ENCODE measurements around the gene DNM3.

DNM3 gene

DNA sequence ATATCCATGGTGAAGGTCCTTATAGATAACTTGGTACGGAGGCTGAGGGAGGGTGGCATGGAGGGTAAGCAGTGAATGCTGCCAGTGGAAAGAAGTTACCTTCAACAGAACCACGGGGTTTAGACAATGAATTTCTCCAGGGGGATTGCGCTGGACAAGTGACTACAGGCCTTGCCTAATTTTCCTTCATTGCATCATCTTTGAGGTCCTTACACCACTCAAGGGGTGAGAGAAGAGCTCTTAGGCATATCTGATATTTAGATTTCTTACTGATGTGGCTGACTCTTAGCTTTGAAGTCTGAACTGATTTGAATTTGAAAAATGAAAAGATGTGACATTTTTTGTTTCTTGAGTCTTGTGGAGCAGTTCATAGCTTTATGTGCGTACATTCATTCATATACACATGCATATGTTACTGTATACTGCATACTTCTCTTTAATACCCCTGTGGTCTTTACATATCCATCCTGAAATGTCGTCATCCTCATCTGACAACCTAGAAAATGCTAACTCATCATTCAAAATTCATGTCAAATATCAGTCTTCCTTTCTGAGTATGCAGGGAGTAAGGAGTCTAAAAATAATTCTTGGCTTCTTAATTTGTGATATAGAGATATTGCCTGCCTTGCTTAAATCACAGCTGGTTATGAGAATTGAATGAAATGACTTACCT lies 63.6 kb downstream of the DNM3 start (continued):
- TF ChIP-seq, protein P1, sequence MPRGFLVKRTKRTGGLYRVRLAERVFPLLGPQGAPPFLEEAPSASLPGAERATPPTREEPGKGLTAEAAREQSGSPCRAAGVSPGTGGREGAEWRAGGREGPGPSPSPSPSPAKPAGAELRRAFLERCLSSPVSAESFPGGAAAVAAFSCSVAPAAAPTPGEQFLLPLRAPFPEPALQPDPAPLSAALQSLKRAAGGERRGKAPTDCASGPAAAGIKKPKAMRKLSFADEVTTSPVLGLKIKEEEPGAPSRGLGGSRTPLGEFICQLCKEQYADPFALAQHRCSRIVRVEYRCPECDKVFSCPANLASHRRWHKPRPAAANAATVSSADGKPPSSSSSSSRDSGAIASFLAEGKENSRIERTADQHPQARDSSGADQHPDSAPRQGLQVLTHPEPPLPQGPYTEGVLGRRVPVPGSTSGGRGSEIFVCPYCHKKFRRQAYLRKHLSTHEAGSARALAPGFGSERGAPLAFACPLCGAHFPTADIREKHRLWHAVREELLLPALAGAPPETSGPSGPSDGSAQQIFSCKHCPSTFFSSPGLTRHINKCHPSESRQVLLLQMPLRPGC (tag by site-specific recombination; IDR thresholded peaks at IDR 0.05) = no peak

DNA sequence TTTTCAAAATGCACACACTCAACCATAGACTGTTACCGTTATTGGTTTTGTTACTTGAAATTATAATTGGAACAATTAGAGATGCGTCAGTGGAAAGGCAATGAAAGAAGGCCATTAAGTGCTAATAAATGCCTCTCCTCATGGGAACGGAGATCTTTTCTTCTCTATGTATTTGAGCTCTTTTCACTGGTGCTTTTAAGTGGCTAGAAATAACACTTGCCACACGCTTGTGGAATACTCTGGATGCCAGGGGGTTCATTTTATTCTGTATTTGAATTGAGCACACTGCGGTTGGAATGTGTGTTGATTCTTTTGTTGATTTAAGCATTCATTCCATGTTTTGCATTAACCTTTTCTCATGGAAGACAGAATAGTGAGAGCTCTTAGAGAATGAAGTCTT lies 68.4 kb downstream of the DNM3 start:
- H3K27ac ChIP-seq (ENCODE audit: extremely low read depth, low read depth, low read length) = no peak overlapping the region
- no peaks in the 10 kb centered on the region for H3K4me1 ChIP-seq (ENCODE audit: control insufficient read depth, insufficient read depth, low read length)
- no peak overlapping the region for H3K4me3 ChIP-seq (ENCODE audit: low read depth, low read length)
- H3K9me3 ChIP-seq (ENCODE audit: control insufficient read depth, insufficient read depth, low read depth, low read length) = no peaks in the 10 kb centered on the region
- no peaks in the 10 kb centered on the region for H3K36me3 ChIP-seq (ENCODE audit: control insufficient read depth in 2 of 2, insufficient read depth in 1 of 2, low read length in 2 of 2)
- CTCF ChIA-PET = interaction anchor here (1.1 kb wide), 1 partner anchor 18 kb away, joined by 4 read pairs; no protein-coding TSS in a partner anchor
- TF ChIP-seq ZNF324 (tag by site-specific recombination; IDR thresholded peaks at IDR 0.05) (no peak), MZF1 (tag by site-specific recombination; IDR thresholded peaks at IDR 0.05; ENCODE audit: borderline replicate concordance) (no peak), ZFP41 (tag by site-specific recombination; IDR thresholded peaks at IDR 0.05; ENCODE audit: borderline replicate concordance) (no peak), ZNF423 (tag by site-specific recombination; IDR thresholded peaks at IDR 0.05) (no peak), ZNF426 (tag by site-specific recombination; IDR thresholded peaks at IDR 0.05) (no peak), YY2 (tag by site-specific recombination; IDR thresholded peaks at IDR 0.05) (no peak)
- POLR2A ChIA-PET = interaction anchor here (0.7 kb wide), 1 partner anchor 29 kb away, joined by 5 read pairs; no protein-coding TSS in a partner anchor

DNA sequence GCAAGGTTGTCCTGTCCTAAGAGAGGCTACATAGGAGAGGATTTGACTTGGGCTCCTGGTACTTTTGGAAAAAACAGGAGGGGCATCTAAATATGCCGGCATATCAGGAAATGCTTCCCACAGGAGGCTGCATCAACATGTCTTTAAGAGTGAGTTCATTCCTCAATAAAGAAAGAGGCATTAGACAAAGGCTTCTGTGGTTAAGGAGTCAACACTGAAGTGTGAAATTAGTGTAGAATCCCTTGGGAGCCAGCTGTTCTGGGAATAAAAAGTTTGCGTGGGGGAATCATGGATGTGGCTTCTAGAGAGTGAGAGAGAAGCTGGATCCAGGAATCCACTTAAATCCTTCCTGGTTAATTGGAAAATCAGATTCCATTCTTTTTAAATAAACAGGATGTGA lies 69.5 kb downstream of the DNM3 start:
- no peak for TF ChIP-seq ZNF837 (tag by site-specific recombination; IDR thresholded peaks at IDR 0.05)
- peak; percentile 63 for TF ChIP-seq GLIS1 (tag by site-specific recombination; IDR thresholded peaks at IDR 0.05)
- ChIA-PET CTCF (interaction anchor here (0.6 to 1.1 kb wide), 3 partner anchors 19 to 248 kb away, joined by 3 to 5 read pairs (median 4); no protein-coding TSS in a partner anchor), POLR2A (no interaction called here)
- Histone ChIP-seq H3K4me1 (ENCODE audit: control insufficient read depth, insufficient read depth, low read length) (no peaks in the 10 kb centered on the region), H3K4me3 (ENCODE audit: low read depth, low read length) (no peak overlapping the region), H3K9me3 (ENCODE audit: control insufficient read depth, insufficient read depth, low read depth, low read length) (no peaks in the 10 kb centered on the region), H3K27ac (ENCODE audit: extremely low read depth, low read depth, low read length) (no peak overlapping the region), H3K36me3 (ENCODE audit: control insufficient read depth in 2 of 2, insufficient read depth in 1 of 2, low read length in 2 of 2) (no peaks in the 10 kb centered on the region)

DNA sequence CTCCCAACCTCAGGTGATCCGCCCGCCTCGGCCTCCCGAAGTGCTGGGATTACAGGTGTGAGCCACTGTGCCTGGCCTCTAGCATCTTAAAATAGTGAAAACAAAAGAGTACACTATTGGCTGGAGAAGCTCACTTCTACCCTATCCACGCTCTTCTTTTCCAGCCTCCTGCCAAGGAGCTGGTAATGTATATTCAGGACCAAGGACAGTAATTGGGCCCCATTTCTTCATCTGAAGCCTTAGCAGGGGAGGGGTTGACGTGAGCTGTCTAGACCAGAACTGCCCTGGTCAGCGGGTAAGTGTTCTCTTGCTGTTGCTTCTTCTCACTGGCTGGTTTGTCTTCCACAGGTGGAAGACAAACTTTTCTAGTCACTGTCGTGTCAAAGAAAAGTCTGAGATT lies 70.2 kb downstream of the DNM3 start:
- POLR2A ChIA-PET = no interaction called here
- Histone ChIP-seq H3K27ac (ENCODE audit: extremely low read depth, low read depth, low read length) (no peak overlapping the region), H3K36me3 (ENCODE audit: control insufficient read depth in 2 of 2, insufficient read depth in 1 of 2, low read length in 2 of 2) (no peaks in the 10 kb centered on the region), H3K4me1 (ENCODE audit: control insufficient read depth, insufficient read depth, low read length) (no peaks in the 10 kb centered on the region), H3K4me3 (ENCODE audit: low read depth, low read length) (no peak overlapping the region), H3K9me3 (ENCODE audit: control insufficient read depth, insufficient read depth, low read depth, low read length) (no peaks in the 10 kb centered on the region)
- TF ChIP-seq, protein P2, sequence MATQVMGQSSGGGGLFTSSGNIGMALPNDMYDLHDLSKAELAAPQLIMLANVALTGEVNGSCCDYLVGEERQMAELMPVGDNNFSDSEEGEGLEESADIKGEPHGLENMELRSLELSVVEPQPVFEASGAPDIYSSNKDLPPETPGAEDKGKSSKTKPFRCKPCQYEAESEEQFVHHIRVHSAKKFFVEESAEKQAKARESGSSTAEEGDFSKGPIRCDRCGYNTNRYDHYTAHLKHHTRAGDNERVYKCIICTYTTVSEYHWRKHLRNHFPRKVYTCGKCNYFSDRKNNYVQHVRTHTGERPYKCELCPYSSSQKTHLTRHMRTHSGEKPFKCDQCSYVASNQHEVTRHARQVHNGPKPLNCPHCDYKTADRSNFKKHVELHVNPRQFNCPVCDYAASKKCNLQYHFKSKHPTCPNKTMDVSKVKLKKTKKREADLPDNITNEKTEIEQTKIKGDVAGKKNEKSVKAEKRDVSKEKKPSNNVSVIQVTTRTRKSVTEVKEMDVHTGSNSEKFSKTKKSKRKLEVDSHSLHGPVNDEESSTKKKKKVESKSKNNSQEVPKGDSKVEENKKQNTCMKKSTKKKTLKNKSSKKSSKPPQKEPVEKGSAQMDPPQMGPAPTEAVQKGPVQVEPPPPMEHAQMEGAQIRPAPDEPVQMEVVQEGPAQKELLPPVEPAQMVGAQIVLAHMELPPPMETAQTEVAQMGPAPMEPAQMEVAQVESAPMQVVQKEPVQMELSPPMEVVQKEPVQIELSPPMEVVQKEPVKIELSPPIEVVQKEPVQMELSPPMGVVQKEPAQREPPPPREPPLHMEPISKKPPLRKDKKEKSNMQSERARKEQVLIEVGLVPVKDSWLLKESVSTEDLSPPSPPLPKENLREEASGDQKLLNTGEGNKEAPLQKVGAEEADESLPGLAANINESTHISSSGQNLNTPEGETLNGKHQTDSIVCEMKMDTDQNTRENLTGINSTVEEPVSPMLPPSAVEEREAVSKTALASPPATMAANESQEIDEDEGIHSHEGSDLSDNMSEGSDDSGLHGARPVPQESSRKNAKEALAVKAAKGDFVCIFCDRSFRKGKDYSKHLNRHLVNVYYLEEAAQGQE (tag by site-specific recombination; IDR thresholded peaks at IDR 0.05) = peak; percentile 95
- TF ChIP-seq ZNF423 (tag by site-specific recombination; IDR thresholded peaks at IDR 0.05) = no peak
- TF ChIP-seq, protein P3, sequence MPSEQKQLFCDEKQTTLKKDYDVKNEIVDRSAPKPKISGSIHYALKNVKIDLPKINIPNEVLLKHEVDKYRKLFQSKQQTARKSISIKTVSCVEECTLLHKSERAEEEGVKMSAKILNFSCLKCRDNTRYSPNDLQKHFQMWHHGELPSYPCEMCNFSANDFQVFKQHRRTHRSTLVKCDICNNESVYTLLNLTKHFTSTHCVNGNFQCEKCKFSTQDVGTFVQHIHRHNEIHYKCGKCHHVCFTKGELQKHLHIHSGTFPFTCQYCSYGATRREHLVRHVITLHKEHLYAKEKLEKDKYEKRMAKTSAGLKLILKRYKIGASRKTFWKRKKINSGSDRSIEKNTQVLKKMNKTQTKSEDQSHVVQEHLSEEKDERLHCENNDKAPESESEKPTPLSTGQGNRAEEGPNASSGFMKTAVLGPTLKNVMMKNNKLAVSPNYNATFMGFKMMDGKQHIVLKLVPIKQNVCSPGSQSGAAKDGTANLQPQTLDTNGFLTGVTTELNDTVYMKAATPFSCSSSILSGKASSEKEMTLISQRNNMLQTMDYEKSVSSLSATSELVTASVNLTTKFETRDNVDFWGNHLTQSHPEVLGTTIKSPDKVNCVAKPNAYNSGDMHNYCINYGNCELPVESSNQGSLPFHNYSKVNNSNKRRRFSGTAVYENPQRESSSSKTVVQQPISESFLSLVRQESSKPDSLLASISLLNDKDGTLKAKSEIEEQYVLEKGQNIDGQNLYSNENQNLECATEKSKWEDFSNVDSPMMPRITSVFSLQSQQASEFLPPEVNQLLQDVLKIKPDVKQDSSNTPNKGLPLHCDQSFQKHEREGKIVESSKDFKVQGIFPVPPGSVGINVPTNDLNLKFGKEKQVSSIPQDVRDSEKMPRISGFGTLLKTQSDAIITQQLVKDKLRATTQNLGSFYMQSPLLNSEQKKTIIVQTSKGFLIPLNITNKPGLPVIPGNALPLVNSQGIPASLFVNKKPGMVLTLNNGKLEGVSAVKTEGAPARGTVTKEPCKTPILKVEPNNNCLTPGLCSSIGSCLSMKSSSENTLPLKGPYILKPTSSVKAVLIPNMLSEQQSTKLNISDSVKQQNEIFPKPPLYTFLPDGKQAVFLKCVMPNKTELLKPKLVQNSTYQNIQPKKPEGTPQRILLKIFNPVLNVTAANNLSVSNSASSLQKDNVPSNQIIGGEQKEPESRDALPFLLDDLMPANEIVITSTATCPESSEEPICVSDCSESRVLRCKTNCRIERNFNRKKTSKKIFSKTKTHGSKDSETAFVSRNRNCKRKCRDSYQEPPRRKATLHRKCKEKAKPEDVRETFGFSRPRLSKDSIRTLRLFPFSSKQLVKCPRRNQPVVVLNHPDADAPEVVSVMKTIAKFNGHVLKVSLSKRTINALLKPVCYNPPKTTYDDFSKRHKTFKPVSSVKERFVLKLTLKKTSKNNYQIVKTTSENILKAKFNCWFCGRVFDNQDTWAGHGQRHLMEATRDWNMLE (tag by site-specific recombination; conservative IDR thresholded peaks at IDR 0.05; ENCODE audit: low read depth) = no peak
- no peak for TF ChIP-seq ZNF248 (tag by site-specific recombination; IDR thresholded peaks at IDR 0.05)
- TF ChIP-seq ZNF529 (tag by site-specific recombination; IDR thresholded peaks at IDR 0.05; ENCODE audit: insufficient replicate concordance) = no peak
- TF ChIP-seq, protein P4, sequence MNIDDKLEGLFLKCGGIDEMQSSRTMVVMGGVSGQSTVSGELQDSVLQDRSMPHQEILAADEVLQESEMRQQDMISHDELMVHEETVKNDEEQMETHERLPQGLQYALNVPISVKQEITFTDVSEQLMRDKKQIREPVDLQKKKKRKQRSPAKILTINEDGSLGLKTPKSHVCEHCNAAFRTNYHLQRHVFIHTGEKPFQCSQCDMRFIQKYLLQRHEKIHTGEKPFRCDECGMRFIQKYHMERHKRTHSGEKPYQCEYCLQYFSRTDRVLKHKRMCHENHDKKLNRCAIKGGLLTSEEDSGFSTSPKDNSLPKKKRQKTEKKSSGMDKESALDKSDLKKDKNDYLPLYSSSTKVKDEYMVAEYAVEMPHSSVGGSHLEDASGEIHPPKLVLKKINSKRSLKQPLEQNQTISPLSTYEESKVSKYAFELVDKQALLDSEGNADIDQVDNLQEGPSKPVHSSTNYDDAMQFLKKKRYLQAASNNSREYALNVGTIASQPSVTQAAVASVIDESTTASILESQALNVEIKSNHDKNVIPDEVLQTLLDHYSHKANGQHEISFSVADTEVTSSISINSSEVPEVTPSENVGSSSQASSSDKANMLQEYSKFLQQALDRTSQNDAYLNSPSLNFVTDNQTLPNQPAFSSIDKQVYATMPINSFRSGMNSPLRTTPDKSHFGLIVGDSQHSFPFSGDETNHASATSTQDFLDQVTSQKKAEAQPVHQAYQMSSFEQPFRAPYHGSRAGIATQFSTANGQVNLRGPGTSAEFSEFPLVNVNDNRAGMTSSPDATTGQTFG (tag by site-specific recombination; IDR thresholded peaks at IDR 0.05; ENCODE audit: borderline replicate concordance) = no peak
- CTCF ChIA-PET = no interaction called here
